Measurements from ENCODE around the gene TMEM235. TPM values are rescaled to one million over a fixed set of nuclear protein-coding genes. Genes with fewer than 3 reads are reported as not detected.
"Not testable (repeated sequence)": the region's sequence is repeated elsewhere in the genome, so short reads cannot be mapped to it uniquely, and the experiment has no call there.

TMEM235 gene
- total RNA-seq, 2 donors from 2014 or later: not detected

- DNase-seq: peak; percentile 72 to 82 (median 77)
- peak overlapping the region; percentile 95 for H3K27ac Mint-ChIP-seq
- no peaks in the 10 kb centered on the region for H3K9me3 ChIP-seq (ENCODE audit: control insufficient read depth, low read length, poor library complexity, severe bottlenecking)
- ATAC-seq: peak; percentile 59
- peak overlapping the region; percentile 76 for H3K4me3 Mint-ChIP-seq
- peaks cover 5% of the 10 kb centered on the region for H3K27me3 Mint-ChIP-seq
- peaks cover 30% of the 10 kb centered on the region for H3K4me1 Mint-ChIP-seq
- peaks cover 2% of the 10 kb centered on the region for H3K36me3 Mint-ChIP-seq (ENCODE audit: low read depth)
These were observed 19.7 kb downstream of the TMEM235 start for GRCh38 chr17:78250891-78251772.

GRCh38 chr17:78251773-78252103 lies 20.3 kb downstream of the TMEM235 start:
- no peak for DNase-seq
- ATAC-seq: no peak
- Mint-ChIP-seq H3K27me3 (peaks cover 5% of the 10 kb centered on the region), H3K4me1 (peaks cover 30% of the 10 kb centered on the region), H3K4me3 (peak overlapping the region; percentile 76), H3K27ac (peak overlapping the region; percentile 95), H3K36me3 (ENCODE audit: low read depth) (peaks cover 2% of the 10 kb centered on the region)
- no peaks in the 10 kb centered on the region for H3K9me3 ChIP-seq (ENCODE audit: control insufficient read depth, low read length, poor library complexity, severe bottlenecking)

- peak; percentile 81 for ATAC-seq
- Mint-ChIP-seq H3K27ac (peak overlapping the region; percentile 95), H3K4me3 (peak overlapping the region; percentile 76), H3K36me3 (ENCODE audit: low read depth) (peaks cover 2% of the 10 kb centered on the region), H3K4me1 (peaks cover 32% of the 10 kb centered on the region), H3K27me3 (peaks cover 3% of the 10 kb centered on the region)
- no peaks in the 10 kb centered on the region for H3K9me3 ChIP-seq (ENCODE audit: control insufficient read depth, low read length, poor library complexity, severe bottlenecking)
- peak in 2 of 3 donors; percentile 64 to 70 for DNase-seq
These were observed 20.7 kb downstream of the TMEM235 start for GRCh38 chr17:78252111-78252634.

- no peak for DNase-seq
- H3K9me3 ChIP-seq (ENCODE audit: control insufficient read depth, low read length, poor library complexity, severe bottlenecking): no peaks in the 10 kb centered on the region
- Mint-ChIP-seq H3K27ac (peak overlapping the region; percentile 95), H3K4me3 (peak overlapping the region; percentile 76), H3K36me3 (ENCODE audit: low read depth) (peaks cover 2% of the 10 kb centered on the region), H3K4me1 (peaks cover 38% of the 10 kb centered on the region), H3K27me3 (no peaks in the 10 kb centered on the region)
- ATAC-seq: no peak
These were observed 21.5 kb downstream of the TMEM235 start for GRCh38 chr17:78252701-78253635.

GRCh38 chr17:78253636-78253945 lies 22.2 kb downstream of the TMEM235 start:
- not testable (repeated sequence) for DNase-seq; ATAC-seq; H3K27me3 Mint-ChIP-seq; H3K9me3 ChIP-seq (ENCODE audit: control insufficient read depth, low read length, poor library complexity, severe bottlenecking); H3K36me3 Mint-ChIP-seq (ENCODE audit: low read depth)
- Mint-ChIP-seq H3K4me3 (peak overlapping the region; percentile 76), H3K27ac (peak overlapping the region; percentile 95), H3K4me1 (peaks cover 43% of the 10 kb centered on the region)

- DNase-seq (peak; percentile 68 to 74 (median 72)), ATAC-seq (peak; percentile 61)
- H3K9me3 ChIP-seq (ENCODE audit: control insufficient read depth, low read length, poor library complexity, severe bottlenecking): no peaks in the 10 kb centered on the region
- H3K27ac Mint-ChIP-seq: peak overlapping the region; percentile 1
- H3K4me3 Mint-ChIP-seq: peak overlapping the region; percentile 76
- peaks cover 44% of the 10 kb centered on the region for H3K4me1 Mint-ChIP-seq
- H3K27me3 Mint-ChIP-seq: no peaks in the 10 kb centered on the region
- peaks cover 2% of the 10 kb centered on the region for H3K36me3 Mint-ChIP-seq (ENCODE audit: low read depth)
These were observed 22.7 kb downstream of the TMEM235 start for GRCh38 chr17:78253946-78254672.

GRCh38 chr17:78255029-78255656 lies 23.7 kb downstream of the TMEM235 start:
- no peak for ATAC-seq
- DNase-seq: no peak
- Mint-ChIP-seq H3K4me1 (peaks cover 50% of the 10 kb centered on the region), H3K4me3 (peak overlapping the region; percentile 76), H3K27ac (no peak overlapping the region), H3K36me3 (ENCODE audit: low read depth) (peaks cover 2% of the 10 kb centered on the region), H3K27me3 (no peaks in the 10 kb centered on the region)
- no peaks in the 10 kb centered on the region for H3K9me3 ChIP-seq (ENCODE audit: control insufficient read depth, low read length, poor library complexity, severe bottlenecking)

GRCh38 chr17:78255953-78256706 lies 24.7 kb downstream of the TMEM235 start:
- Mint-ChIP-seq H3K27me3 (no peaks in the 10 kb centered on the region), H3K4me1 (peaks cover 50% of the 10 kb centered on the region), H3K27ac (no peak overlapping the region), H3K4me3 (peak overlapping the region; percentile 19), H3K36me3 (ENCODE audit: low read depth) (no peaks in the 10 kb centered on the region)
- H3K9me3 ChIP-seq (ENCODE audit: control insufficient read depth, low read length, poor library complexity, severe bottlenecking): no peaks in the 10 kb centered on the region
- ATAC-seq: no peak
- DNase-seq: no peak

- H3K9me3 ChIP-seq (ENCODE audit: control insufficient read depth, low read length, poor library complexity, severe bottlenecking): no peaks in the 10 kb centered on the region
- DNase-seq: no peak
- Mint-ChIP-seq H3K4me1 (peaks cover 45% of the 10 kb centered on the region), H3K36me3 (ENCODE audit: low read depth) (no peaks in the 10 kb centered on the region), H3K4me3 (peak overlapping the region; percentile 47), H3K27me3 (no peaks in the 10 kb centered on the region), H3K27ac (peak overlapping the region; percentile 93)
- no peak for ATAC-seq
These were observed 25.5 kb downstream of the TMEM235 start for GRCh38 chr17:78256707-78257591.

GRCh38 chr17:78257810-78258322 lies 26.4 kb downstream of the TMEM235 start:
- Mint-ChIP-seq H3K4me1 (peaks cover 41% of the 10 kb centered on the region), H3K27me3 (no peaks in the 10 kb centered on the region), H3K4me3 (peak overlapping the region; percentile 90), H3K36me3 (ENCODE audit: low read depth) (no peaks in the 10 kb centered on the region), H3K27ac (peak overlapping the region; percentile 93)
- ATAC-seq (peak; percentile 57), DNase-seq (peak in 1 of 3 donors; percentile 35)
- no peaks in the 10 kb centered on the region for H3K9me3 ChIP-seq (ENCODE audit: control insufficient read depth, low read length, poor library complexity, severe bottlenecking)

All from T-helper 17 cell (primary cell).